NB4 (cell line): ENCODE measurements around the gene ZNF544.

ENCODE experiments used
- CTCF ChIP-seq: IDR thresholded peaks from one replicate; pipeline ENCODE4 v1.5.1; 2012; ENCODE audit warnings: low read depth, low read length
- POLR2A ChIP-seq: IDR thresholded peaks from 2 replicates; pipeline ENCODE4 v1.6.1; 2011; ENCODE audit warnings: mild to moderate bottlenecking; ENCODE audit not compliant: insufficient read length; ENCODE audit errors: extremely low read depth

GRCh38 chr19:58204566-58204965 lies 24.1 kb upstream of the ZNF544 start:
- TF ChIP-seq CTCF, result no peak
- no peak for TF ChIP-seq POLR2A
